DMS53 (cell line): Measurements from ENCODE around the gene NOD1.
"Not testable (repeated sequence)": the region's sequence is repeated elsewhere in the genome, so short reads cannot be mapped to it uniquely, and the experiment has no call there.

Experiments
- DNase-seq: peaks from one replicate; lab custom pipeline; 2025; lab: John Stamatoyannopoulos, UW

Gene NOD1

DNA sequence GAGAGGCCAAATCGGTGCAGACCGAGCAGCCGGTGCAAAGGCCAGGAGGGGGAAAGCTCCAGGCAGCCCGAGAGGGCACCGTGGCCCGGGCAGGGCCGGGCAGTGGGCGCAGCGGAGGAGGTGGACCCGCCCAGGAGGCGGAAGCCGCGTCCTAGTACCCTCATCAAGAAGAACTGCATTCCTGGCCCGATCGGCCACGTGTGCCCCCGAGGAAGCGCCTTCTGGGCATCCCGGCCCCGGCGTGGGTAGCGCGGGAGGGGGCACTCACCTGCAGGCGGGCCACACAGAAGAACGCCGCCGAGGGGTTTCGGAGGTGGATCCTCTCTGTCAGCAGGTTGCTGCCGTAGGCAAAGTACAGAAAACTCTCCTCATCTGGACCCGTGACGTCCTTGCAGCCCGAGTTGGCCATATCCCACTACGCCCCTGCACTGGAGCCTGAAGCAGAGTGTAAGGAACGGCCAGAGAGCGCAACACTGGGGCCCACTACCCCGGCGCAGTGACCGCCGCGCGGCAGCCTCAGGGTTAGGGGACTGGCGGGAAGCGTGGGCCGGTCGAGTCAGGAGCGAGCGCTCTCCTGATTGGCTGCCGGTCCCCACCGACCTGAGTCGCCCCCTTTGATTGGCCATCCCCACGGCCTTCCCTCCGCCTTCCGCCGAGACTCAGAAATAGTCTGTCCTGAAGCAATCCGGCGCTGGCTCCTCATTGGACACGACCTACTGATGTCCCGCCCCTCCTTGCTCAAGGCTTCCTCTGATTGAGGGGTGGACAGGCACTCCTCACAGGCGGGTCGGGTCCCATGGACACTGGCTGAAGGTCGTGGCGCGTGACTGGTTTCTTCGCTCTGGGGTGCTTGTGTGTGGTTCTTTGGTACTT lies 26.0 kb upstream of the NOD1 start, which contains the start of gene GGCT:
Gene GGCT, minus strand, starts transcription at position 529 of the 873 bp plus-strand sequence. Its CDS starts 120 bp downstream, at position 409.
- DNase-seq, result peak; percentile 100

DNA sequence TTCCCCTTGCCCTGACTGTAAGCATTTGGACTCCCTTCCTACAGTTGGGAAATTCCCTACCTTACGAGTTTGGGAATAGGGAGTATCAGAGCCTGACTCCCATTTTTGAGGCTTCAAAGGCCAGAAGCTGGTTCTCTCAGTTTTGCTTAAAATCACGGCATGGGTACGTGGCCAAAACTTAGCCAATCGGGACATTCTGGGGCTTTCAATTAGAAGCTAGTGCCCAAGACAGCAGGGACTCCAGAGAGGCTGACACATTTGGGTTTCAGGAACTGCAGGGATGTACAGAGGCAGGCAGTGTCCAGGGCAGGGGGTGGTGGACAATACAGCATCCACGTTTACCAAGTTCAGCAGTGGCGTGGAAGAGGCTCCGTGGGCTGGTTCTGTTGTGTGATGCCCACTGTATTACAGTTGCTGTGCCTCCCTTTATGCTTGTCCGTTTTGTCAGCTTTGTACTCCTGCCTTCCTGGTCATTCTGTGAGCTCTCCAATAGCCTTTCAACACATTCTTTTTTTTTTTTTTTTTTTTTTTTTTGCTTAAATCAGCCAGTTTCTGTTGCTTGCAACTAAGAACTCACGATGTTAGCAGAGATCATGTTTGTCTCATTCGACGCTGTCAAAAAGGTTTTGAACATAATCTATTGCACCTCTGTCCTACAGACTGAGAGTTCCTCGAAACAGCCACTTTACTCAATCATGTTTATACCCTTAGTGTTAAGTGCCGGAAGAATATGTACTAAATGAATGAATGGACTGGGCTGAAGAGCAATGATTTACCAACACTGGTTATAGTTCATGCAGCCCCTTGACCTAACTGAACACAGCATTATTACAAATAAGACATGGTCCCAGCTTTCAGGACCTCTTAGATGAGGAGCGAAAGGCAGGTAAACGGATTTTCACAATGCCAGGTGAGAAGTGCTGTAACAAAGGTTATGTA lies 25.0 kb upstream of the NOD1 start:
- DNase-seq, result peak; percentile 52

DNA sequence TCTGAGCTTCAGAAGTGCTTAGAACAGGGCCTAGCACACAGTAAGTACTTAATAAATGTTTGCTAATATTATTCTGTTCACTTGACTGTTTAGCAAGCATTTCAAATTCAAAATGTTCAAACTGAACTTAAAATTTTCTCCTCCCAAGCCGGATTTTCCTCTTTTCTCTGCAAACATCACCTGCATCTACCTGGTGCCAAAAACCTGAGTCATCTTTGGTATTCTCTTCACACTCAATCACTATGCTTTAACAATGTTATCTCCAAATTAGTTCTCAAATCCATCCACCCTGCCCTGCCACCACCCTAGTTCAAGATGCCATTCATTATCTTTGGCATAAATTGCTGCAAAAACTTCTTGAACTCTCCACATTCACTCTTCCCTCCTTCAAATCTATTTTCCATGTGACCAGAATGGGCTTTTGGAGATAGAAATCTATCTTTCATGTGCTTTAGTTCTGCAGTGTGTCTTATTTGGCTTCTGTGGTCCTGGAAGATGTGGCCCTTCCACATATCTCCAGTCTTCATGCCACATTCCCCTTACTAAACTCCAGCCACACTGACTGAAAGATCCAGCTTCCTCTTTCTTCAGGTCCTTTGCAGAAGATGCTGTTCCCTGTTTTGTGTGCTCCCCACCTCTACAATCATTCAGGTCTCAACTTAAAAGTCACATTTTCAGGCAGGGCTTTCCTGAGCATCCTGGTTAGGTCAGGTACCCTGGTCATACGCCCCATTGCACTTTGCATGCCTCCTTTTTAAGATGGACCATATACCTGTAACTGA lies 24.1 kb upstream of the NOD1 start:
- no peak for DNase-seq

DNA sequence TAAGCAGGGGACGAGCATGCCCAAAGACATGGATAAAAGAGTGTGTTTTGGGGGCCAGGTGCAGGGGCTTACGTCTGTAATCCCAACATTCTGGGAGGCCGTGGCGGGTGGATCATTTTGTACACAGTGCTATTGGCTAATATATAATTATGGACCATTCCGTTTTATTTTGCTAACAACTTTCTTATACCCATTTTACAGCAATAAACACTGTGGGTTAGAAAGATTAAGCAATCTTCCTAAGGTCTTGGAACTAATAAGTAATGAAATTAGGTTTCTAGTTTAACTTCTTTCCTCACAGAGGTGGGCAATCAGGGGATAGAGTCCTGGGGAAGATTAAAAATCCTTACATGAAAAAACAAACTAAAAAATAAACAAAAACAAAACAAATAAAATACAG lies 22.7 kb upstream of the NOD1 start:
- no peak for DNase-seq

DNA sequence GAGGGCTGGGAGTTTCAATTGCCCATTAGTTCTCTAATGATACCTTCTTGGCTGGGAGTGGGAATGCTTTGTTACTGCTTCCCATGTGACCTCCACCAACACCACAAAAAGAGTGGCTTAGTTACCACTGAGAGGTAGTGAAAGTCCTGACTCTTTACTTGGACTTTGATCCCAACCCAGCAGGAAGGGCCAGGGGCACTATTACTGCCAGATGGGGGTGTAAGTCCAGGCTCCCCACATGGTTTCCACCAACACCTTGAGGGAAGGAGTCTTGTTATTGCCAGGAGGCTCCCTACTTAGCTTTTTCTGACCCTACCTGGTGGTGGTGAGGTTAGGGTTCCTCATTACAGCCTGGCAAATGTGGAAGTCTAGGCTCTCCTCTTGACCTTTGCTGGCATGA lies 14.6 kb upstream of the NOD1 start:
- peak; percentile 60 for DNase-seq

DNA sequence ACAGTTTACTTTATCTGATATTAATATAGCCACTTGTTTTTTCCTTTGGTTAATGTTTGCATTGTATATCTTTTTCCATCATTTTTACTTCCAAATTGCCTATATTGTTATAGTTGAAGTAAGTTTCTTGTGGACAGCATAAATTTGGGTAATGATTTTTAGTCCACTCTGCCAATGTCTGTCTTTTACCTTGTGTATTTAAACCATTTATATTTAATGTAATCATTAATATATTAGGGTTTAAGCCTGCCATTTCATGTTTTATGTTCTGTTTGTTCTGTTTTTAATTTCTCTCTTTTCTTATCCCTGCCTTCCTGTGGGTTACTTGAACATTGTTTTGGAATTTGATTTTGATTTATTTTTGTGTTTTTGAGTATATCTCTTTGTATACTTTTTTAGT lies 12.8 kb upstream of the NOD1 start:
- DNase-seq, result no peak

DNA sequence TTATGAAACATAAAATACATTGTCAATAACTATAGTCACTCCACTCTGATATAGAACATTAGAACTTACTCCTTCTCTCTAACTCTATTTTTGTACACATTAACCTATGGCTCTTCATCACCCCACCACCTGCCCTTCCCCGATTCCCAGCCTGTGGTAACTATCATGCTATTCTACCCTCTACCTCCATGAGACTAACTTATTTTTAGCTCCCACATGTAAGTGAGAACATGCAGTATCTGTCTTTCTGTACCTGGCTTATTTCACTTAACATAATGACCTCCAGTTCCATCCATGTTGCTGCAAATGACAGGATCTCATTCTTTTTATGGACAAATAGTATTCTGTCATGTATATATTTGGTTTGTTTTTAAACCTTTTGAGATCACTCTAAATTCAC lies 8.8 kb upstream of the NOD1 start:
- DNase-seq, result no peak

DNA sequence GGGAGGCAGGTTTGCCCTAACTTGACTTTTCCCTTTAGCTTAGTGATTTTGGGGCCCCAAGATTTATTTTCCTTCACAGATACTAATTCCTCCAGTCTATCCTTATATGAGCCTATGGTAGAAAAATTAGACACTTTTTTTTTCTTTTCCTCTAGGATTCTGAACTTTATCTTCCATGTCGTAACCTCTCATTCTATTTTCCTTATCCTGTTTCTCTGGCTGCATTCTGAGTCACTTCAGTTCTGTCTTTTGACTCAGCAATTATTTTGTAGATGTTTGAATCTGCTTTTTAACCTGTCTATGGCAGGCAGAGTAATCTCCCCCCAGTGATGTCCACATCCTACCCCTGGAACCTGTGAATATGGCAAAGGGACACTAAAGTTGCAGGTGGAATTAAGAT lies 7.1 kb upstream of the NOD1 start:
- DNase-seq, result no peak

DNA sequence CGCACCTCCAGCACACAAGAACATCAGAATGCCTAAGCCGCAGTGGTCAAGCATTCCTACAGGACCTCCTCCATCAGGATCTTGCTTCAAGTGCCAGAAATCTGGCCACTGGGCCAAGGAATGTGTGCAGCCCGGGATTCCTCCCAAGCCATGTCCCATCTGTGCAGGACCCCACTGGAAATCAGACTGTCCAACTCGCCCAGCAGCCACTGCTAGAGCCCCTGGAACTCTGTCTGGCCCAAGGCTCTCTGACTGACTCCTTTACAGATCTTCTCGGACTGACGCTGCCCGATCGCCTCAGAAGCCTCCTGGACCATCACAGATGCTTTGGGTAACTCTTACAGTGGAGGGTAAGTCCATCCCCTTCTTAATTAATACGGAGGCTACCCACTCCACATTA lies 2.8 kb upstream of the NOD1 start:
- not testable (repeated sequence) for DNase-seq

DNA sequence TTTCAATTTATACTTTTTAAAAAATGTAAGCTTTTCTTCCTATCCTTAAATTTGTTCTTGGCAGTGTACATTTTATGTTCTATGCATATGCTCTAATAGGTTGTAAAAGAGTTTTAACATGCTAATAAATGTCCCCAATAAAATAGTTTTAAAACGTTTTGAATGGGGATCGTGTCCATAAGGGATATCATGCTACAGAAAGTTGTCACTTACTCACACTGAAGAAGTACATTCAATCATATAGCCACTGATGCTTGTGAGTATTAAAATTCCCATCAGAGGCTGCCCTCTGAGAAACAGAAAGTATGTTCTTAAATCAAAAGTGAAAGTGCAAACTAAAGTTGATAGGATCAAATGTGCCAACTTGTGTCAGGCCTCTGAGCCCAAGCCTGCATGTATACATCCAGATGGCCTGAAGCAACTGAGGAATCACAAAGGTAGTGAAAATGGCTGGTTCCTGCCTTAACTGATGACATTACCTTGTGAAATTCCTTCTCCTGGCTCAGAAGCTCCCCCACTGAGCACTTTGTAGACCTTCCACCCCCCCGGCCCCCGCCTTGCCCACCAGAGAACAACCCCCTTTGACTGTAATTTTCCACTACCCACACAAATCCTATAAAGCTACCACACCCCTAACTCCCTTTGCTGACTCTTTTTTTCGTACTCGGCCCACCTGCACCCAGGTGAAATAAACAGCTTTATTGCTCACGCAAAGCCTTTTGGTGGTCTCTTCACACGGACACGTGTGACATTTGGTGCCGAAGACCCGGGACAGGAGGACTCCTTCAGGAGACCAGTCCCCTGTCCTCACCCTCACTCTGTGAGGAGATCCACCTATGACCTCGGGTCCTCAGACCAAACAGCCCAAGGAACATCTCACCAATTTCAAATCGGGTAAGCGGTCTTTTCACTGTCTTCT lies 877 bp upstream of the NOD1 start:
- DNase-seq, result peak; percentile 63

DNA sequence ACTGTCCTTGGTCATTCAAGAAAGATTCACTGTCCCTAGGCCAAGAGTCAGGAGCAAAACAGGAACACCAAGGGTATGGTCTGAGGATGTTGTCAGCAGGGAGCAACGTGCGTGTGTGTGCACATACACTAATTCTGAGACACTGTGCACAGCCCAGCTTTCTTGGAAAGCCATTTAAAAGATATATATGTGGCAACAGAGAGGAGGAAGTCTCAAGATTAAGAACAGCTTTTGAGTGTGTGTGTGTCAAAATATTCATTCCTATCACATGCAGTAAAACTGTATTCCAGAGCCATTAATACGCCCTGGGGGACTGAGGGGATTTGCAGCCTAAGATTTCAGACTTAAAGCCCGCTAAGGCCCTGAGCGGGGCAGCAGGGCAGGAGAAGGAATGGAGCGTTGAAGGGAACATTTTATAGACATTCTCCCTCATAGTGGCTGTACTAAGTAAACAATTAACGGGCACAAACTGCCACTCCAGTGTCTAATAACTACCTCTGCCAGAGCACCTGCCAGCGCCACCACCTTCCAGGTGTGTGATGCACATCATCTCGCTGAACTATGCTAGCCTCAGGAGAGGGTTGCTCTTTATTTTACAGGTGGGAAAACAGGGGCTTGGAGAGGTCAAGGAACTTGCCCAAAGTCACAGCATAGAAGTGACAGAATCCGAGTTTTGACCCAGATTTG lies 2.0 kb downstream of the NOD1 start:
- DNase-seq, result peak; percentile 88

DNA sequence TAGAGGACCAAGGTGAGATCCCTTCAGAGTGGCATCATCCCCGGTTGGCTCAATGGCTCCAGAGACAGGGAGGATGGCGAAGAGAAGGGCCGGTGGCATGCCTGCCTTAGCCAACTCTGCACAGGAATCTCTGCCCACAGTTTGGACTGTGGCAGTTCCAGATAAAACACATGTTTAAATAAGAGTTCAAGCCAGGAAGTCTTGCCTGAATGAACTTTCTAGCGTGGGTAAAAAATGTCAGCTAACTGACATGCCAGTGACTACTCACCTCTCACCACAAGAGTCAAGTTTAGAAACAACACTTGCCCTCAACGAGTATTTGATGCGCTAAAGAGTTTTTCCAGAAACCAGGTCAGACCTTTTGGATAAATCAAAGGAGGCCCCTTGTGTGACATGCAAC lies 3.0 kb downstream of the NOD1 start:
- peak; percentile 36 for DNase-seq

DNA sequence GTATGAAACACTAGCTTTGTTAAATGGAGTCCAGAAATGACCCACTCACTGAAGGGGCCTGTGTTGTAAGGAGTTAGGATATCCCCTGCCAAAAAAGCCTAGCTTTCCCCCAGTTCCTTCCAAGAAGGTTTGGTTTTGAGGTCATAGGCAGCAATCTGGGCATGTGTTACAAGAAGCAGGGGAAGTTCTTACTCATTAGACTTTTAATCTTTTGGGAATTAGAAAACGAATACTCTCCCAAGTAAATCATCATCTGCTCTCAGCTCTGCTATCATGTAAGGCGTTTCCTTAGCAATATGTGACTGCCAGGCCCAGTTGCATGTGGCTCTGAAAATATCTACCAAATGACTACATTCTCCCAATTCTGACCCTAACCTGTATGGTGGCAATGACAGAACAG lies 3.7 kb downstream of the NOD1 start:
- no peak for DNase-seq

DNA sequence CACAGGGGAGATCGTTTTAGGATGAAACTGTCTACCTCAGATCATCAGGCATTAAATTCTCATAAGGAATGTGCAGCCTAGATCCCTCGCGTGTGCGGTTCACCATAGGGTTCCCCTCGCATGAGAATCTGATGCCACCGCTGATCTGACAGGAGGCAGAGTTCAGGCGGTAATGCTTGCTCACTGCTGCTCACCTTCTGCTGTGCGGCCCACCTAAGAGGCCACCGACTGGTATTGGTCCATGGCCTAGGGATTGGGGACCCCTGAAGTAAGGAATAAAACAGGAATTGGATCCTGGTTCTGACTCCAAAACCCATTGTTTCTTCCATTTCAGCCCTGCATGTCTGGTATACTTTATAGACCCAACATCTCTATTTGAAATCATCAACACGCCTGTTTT lies 4.1 kb downstream of the NOD1 start:
- no peak for DNase-seq

DNA sequence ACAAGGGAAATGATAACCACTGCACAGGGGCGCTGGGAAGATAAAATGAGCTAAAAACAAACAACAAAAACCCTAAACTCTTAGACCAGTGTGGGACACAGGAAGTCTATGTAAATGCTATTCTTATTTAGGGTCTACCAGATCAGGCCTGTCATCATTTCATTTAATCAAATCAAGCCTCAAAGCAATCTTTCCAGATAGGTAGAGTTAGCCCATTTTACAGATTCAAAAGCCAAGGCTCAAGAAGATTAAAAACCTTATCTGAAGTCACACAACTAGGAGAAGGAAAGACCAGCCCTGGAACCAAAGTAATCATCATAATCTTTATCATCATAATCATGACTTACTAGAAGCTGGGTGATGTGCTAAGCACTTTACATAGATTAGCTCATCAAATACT lies 4.7 kb downstream of the NOD1 start:
- no peak for DNase-seq

DNA sequence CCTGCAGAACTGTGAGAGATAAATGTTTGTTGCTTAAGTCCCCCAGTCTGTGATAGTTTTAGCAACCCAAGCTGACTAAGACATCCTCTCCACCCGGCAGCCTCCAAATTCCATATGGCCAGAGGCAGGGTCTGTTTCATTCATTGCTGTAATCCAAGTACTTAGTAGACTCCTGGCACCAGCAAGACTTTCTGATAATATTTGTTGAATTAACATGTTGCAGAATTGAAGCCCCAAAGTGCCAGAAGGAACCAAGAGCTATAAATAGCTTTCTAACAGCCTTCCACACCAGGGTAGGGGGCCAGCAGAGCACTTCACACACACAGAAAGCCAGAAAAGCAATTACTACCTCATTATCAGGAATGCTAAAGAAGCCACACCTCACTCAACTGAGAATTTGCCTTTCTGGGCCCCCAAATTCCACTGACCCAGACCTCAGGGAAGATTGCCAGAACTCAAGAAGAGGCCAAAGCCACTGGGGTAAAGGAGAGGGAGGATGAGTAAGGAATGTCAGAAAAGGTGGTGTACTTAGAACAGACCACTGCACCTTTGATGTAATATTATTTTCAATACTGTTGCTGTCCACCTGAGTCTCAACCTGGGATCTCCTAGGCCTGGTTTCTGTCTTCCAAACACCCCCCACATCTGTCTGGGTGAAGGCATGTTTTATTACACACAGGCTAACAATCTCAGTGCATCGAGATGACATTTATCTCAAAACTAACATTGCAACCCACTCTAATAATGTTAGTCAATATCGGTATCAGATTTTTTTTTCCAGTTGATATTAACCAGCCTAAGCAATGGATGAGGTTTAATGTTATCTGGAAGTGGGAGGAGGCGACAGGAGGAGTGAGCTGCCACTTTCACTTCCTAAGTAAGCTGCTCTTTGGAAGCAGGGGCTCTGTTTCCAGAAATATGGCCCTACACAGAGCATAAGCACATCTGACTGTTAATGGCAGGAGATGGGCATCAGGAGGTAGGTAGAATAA lies 5.5 kb downstream of the NOD1 start:
- no peak for DNase-seq

DNA sequence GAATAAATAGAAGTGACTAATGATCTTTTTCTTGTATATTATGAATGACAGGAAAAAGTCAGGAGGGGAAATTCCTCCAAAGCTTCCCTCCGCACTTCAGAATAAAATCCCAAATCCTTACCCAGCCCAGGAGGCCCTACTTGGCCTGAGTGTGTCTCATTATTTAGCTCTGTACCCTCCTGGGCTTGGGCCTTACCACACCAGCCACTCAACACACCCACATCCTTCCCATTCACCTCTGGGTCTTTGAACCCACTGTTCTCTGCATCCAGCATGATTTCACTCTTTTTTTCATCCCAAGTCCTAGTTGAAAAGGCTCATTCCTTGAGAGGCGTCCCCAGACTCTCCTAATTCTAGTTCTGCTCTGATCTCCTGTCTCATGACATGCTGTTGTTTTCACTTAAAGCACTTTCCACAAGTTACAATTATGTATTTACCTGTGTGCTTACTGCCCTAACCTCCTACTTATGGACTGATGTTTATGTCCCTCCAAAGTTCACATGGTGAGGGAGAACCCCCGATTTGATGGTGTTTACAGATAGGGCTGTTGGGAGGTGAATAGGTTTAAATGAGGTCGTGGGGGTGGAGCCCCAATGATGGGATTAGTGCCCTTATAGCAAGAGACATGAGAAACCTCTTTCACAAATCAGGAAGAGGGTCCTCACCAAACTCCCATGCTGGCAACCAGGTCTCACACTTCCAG lies 6.4 kb downstream of the NOD1 start:
- DNase-seq, result no peak

DNA sequence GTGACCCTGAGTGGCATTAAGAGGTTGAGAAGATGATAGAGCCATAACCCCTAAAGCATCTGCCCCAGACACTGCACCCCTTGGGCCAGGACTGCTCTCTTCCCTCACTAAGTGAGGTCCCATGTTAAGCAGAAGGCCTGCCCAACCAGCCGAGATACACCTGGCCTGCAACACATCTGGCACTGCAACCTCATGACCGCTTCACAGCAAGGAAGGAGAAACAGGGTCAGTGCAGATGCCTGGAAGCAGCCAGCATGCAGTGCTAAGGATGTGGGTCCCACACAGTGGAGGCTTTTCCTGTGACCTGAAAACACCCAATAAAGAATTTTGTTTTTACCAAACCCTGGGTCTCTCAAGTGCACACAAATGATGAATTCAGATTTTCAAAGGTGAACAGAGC lies 7.4 kb downstream of the NOD1 start:
- peak; percentile 92 for DNase-seq

DNA sequence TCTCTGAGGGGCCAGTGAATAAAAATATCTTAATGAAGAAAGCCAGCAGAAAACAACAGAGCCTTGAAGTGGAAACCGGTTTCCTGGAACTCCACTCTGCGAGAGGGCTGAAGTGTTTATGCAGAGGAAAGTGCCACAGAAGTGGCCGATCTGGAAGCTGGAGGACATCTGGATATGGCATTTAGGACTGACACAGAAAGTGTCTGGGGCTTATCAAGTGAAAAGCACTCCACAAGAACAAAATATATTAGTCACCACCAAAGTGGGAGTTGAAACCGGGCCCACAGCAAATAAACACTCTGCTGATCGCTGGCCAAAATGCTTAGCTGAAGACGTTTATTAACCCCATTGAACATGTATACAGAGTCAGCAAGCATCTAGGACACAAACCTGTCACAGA lies 7.8 kb downstream of the NOD1 start:
- DNase-seq, result peak; percentile 98
